Activated CD8-positive, alpha-beta T cell treated with anti-CD3 and anti-CD28 coated beads for 36 hours (primary cell): Measurements from ENCODE around the gene TAPBPL. TPM values are rescaled to one million over a fixed set of nuclear protein-coding genes. Genes with fewer than 3 reads are reported as not detected.
A peak's percentile ranks its signal among the peaks of the same experiment; 100 is the strongest.
"Not testable (repeated sequence)": the region's sequence is repeated elsewhere in the genome, so short reads cannot be mapped to it uniquely, and the experiment has no call there.

Source experiments
- ATAC-seq: fragments of 200-7000 bp; cut with Tn5 transposase; one replicate; pipeline ENCODE4 v1.10.0; 2021; ENCODE audit warnings: mild to moderate bottlenecking, moderate library complexity
- CTCF ChIA-PET: fragments of 350-600 bp; sonication (Branson Sonifier 250); formaldehyde crosslinking; loops from one replicate; lab custom pipeline; 2021; ENCODE audit warnings: antibody characterized with exemption; lab: Charles Lee
- POLR2A ChIA-PET: fragments of 350-600 bp; sonication (Branson Sonifier 250); formaldehyde crosslinking; loops from one replicate; lab custom pipeline; 2021; ENCODE audit warnings: antibody characterized with exemption; lab: Charles Lee
- DNase-seq: peaks from one replicate; pipeline ENCODE4 v3.0.0-alpha.2; 2020
- H3K27ac Mint-ChIP-seq: one replicate; pipeline ENCODE4 v1.8.0; 2021; ENCODE audit warnings: mild to moderate bottlenecking, mixed read lengths
- H3K27me3 Mint-ChIP-seq: one replicate; pipeline ENCODE4 v1.8.0; 2021; ENCODE audit warnings: mixed read lengths
- H3K36me3 Mint-ChIP-seq: one replicate; pipeline ENCODE4 v1.8.0; 2021; ENCODE audit warnings: low read depth, mixed read lengths
- H3K4me1 Mint-ChIP-seq: one replicate; pipeline ENCODE4 v1.8.0; 2021; ENCODE audit warnings: low read depth, mixed read lengths
- H3K4me3 Mint-ChIP-seq: one replicate; pipeline ENCODE4 v1.8.0; 2021; ENCODE audit warnings: mild to moderate bottlenecking, moderate library complexity, mixed read lengths
- H3K9me3 Mint-ChIP-seq: one replicate; pipeline ENCODE4 v1.8.0; 2021; ENCODE audit warnings: mixed read lengths
- CTCF ChIP-seq: fragments of 200-600 bp; IDR thresholded peaks from one replicate; pipeline ENCODE4 v1.8.0; 2022; ENCODE audit warnings: antibody characterized with exemption, mild to moderate bottlenecking
- intact Hi-C: fragments of 100-400 bp; cut with micrococcal nuclease; formaldehyde crosslinking; loops from one replicate; pipeline ENCODE4 v1.10.0; 2022
- total RNA-seq, 2 experiments: library from RNA; stranded (reverse); gene quantifications; one replicate each; pipeline ENCODE4 v1.2.3, GENCODE V29; 2021

TAPBPL gene
- total RNA-seq, 2 experiments from 2014 or later, result 23.3 to 28.0 TPM

GRCh38 chr12:6464531-6464930 is 12.7 kb downstream of the TAPBPL start:
- intact Hi-C loops, result loop anchor here (10.0 kb wide), 1 partner anchor 130 kb away; no protein-coding TSS in a partner anchor
- ATAC-seq (no peak), DNase-seq (no peak)
- no peaks in the 10 kb centered on the region for H3K27me3 Mint-ChIP-seq
- no peaks in the 10 kb centered on the region for H3K9me3 Mint-ChIP-seq
- H3K4me1 Mint-ChIP-seq, result peaks cover 83% of the 10 kb centered on the region
- H3K4me3 Mint-ChIP-seq, result peak overlapping the region; percentile 76
- POLR2A ChIA-PET, result interaction anchor here (1.2 to 6.5 kb wide), 10 partner anchors 13 to 41 kb away, joined by 3 to 110 read pairs (median 17); partner anchors contain the start of genes MRPL51 and TAPBPL
- H3K36me3 Mint-ChIP-seq, result peaks cover 96% of the 10 kb centered on the region
- CTCF ChIA-PET, result interaction anchor here (0.8 to 7.5 kb wide), 21 partner anchors 12 to 141 kb away, joined by 3 to 145 read pairs (median 10); partner anchors contain the start of genes CD27, MRPL51 and TAPBPL
- peak overlapping the region; percentile 97 for H3K27ac Mint-ChIP-seq
- TF ChIP-seq CTCF, result no peak

GRCh38 chr12:6465467-6466183 is 13.8 kb downstream of the TAPBPL start:
- intact Hi-C loops, result loop anchor here (1.0 to 10.0 kb wide), 2 partner anchors 42 to 131 kb away; no protein-coding TSS in a partner anchor
- Mint-ChIP-seq H3K36me3 (peaks cover 93% of the 10 kb centered on the region), H3K4me1 (peaks cover 78% of the 10 kb centered on the region), H3K27me3 (no peaks in the 10 kb centered on the region), H3K4me3 (peak overlapping the region; percentile 89), H3K9me3 (no peaks in the 10 kb centered on the region), H3K27ac (peak overlapping the region; percentile 88)
- ATAC-seq, result no peak
- DNase-seq, result peak; percentile 56
- peak; percentile 92 for TF ChIP-seq CTCF
- CTCF ChIA-PET, result interaction anchor here (0.6 to 7.5 kb wide), 39 partner anchors 9 to 386 kb away, joined by 3 to 145 read pairs (median 5); partner anchors contain the start of genes CD27, GAPDH, MRPL51 and TAPBPL
- POLR2A ChIA-PET, result interaction anchor here (0.7 to 2.2 kb wide), 21 partner anchors 9 to 148 kb away, joined by 3 to 33 read pairs (median 4); partner anchors contain the start of genes GAPDH, MRPL51 and TAPBPL

DNA sequence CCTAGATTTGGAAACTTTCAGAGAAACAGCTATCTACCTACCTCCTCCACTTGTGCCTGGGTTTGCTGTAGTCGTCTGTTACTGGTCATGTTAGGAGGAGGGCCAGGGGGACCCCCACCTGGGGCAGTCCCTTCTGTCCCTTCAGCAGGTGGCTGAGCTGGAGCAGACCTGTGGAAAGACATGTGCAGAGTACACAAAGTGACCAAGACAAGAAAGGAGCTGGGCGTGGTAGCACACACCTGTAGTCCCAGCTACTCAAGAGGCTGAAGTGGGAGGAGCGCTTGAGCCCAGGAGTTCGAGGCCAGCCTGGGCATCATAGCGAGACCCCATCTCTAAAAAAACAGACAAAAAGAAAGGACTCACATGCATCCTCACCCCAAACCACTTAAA is 14.3 kb downstream of the TAPBPL start:
- intact Hi-C loops, result loop anchor here (10.0 kb wide), 1 partner anchor 131 kb away; no protein-coding TSS in a partner anchor
- no peaks in the 10 kb centered on the region for H3K9me3 Mint-ChIP-seq
- H3K36me3 Mint-ChIP-seq, result peaks cover 87% of the 10 kb centered on the region
- H3K27ac Mint-ChIP-seq, result peak overlapping the region; percentile 88
- ChIA-PET CTCF (interaction anchor here (0.6 to 7.5 kb wide), 33 partner anchors 9 to 386 kb away, joined by 3 to 145 read pairs (median 5); partner anchors contain the start of genes CD27, GAPDH, MRPL51 and TAPBPL), POLR2A (interaction anchor here (0.7 to 2.2 kb wide), 18 partner anchors 9 to 149 kb away, joined by 3 to 33 read pairs (median 5); partner anchors contain the start of genes GAPDH and TAPBPL)
- peaks cover 76% of the 10 kb centered on the region for H3K4me1 Mint-ChIP-seq
- H3K27me3 Mint-ChIP-seq, result no peaks in the 10 kb centered on the region
- H3K4me3 Mint-ChIP-seq, result peak overlapping the region; percentile 89
- ATAC-seq (no peak), DNase-seq (no peak)
- TF ChIP-seq CTCF, result no peak

DNA sequence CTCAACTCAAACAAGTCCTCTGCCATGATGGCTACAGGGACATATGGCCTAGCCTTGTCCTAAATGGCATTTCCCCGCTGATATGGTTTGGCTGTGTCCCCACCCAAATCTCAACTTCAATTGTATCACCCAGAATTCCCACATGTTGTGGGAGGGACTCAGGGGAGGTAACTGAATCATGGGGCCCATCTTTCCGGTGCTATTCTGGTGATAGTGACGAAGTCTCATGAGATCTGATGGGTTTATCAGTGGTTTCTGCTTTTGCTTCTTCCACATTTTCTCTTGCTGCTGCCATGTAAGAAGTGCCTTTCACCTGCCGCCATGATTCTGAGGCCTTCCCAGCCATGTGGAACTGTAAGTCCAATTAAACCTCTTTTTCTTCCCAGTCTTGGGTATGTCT is 14.9 kb downstream of the TAPBPL start:
- ChIA-PET POLR2A (interaction anchor here (2.2 to 6.7 kb wide), 6 partner anchors 16 to 42 kb away, joined by 14 to 110 read pairs (median 30); partner anchors contain the start of genes CD27 and TAPBPL), CTCF (interaction anchor here (1.2 to 7.5 kb wide), 12 partner anchors 10 to 144 kb away, joined by 3 to 145 read pairs (median 17); partner anchors contain the start of genes CD27, GAPDH and TAPBPL)
- intact Hi-C loops, result loop anchor here (10.0 kb wide), 1 partner anchor 132 kb away; no protein-coding TSS in a partner anchor

DNA sequence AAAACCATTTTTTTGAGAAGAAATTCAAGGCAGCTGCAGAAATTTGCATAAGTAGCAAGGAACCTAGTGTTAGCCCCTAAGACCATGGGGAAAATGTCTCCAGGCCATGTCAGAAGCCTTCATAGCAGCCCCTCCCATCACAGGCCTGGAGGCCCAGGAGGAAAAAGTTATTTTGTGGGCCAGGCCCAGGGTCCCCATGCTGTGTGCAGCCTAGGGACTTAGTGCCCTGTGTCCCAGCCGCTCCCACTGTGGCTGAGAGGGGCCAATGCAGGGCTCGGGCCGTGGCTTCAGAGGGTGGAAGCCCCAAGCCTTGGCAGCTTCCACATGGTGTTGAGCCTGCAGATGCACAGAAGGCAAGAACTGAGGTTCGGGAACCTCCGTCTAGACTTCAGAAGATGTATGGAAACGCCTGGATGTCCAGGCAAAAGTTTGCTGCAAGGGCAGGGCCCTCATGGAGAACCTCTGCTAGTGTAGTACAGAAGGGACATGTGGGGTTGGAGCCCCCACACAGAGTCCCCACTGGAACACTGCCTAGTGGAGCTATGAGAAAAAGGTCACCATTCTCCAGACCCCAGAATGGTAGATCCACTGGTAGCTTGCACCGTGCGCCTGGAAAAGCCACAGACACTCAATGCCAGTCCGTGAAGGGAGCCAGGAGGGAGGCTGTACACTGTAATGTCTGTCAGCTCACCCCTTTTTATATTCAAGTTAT is 15.9 kb downstream of the TAPBPL start:
- H3K27me3 Mint-ChIP-seq, DNase-seq, H3K9me3 Mint-ChIP-seq, ATAC-seq: not testable (repeated sequence)
- Mint-ChIP-seq H3K27ac (peak overlapping the region; percentile 88), H3K36me3 (peaks cover 72% of the 10 kb centered on the region), H3K4me1 (peaks cover 69% of the 10 kb centered on the region), H3K4me3 (peak overlapping the region; percentile 89)
- CTCF ChIA-PET, result interaction anchor here (1.1 to 5.9 kb wide), 3 partner anchors 31 to 133 kb away, joined by 3 to 56 read pairs (median 4); no protein-coding TSS in a partner anchor
- intact Hi-C loops, result loop anchor here (10.0 kb wide), 1 partner anchor 133 kb away; no protein-coding TSS in a partner anchor
- POLR2A ChIA-PET, result interaction anchor here (0.6 to 6.7 kb wide), 4 partner anchors 8 to 46 kb away, joined by 3 to 110 read pairs (median 55); partner anchors contain the start of genes CD27 and TAPBPL

More for the DNA sequence above, 14.9 kb downstream of the TAPBPL start:
- Mint-ChIP-seq H3K4me1 (peaks cover 74% of the 10 kb centered on the region), H3K4me3 (peak overlapping the region; percentile 89), H3K27ac (peak overlapping the region; percentile 88), H3K36me3 (peaks cover 81% of the 10 kb centered on the region)
- ATAC-seq, H3K27me3 Mint-ChIP-seq, H3K9me3 Mint-ChIP-seq, DNase-seq: not testable (repeated sequence)
